IPS-18c (cell line): ENCODE measurements around the gene C17orf58.
A peak's percentile ranks its signal among the peaks of the same experiment; 100 is the strongest.

Source experiments
- H3K4me3 ChIP-seq: 2 replicates; pipeline ENCODE4 v1.7.0; 2013; ENCODE audit warnings: low read depth, mild to moderate bottlenecking, low read length, moderate library complexity; ENCODE audit not compliant: insufficient read depth
- H3K9me3 ChIP-seq: one replicate; pipeline ENCODE4 v1.6.1; 2013; ENCODE audit warnings: mild to moderate bottlenecking, low read length, moderate library complexity; ENCODE audit not compliant: control insufficient read depth, insufficient read depth

Gene C17orf58

GRCh38 chr17:68015081-68015723 is 18.9 kb upstream of the C17orf58 start:
- H3K9me3 ChIP-seq: no peaks in the 10 kb centered on the region
- no peak overlapping the region for H3K4me3 ChIP-seq

- no peaks in the 10 kb centered on the region for H3K9me3 ChIP-seq
- no peak overlapping the region for H3K4me3 ChIP-seq
Measured at GRCh38 chr17:68013385-68013784, 17.1 kb upstream of the C17orf58 start.

GRCh38 chr17:68011199-68011665 is 15.0 kb upstream of the C17orf58 start:
- Histone ChIP-seq H3K4me3 (no peak overlapping the region), H3K9me3 (no peaks in the 10 kb centered on the region)

GRCh38 chr17:68006797-68007196 is 10.5 kb upstream of the C17orf58 start:
- H3K4me3 ChIP-seq: no peak overlapping the region
- H3K9me3 ChIP-seq: no peaks in the 10 kb centered on the region

GRCh38 chr17:68004201-68004600 is 7.9 kb upstream of the C17orf58 start:
- H3K9me3 ChIP-seq: no peaks in the 10 kb centered on the region

GRCh38 chr17:67999291-67999911 is 3.1 kb upstream of the C17orf58 start:
- Histone ChIP-seq H3K9me3 (no peaks in the 10 kb centered on the region), H3K4me3 (no peak overlapping the region)

More at GRCh38 chr17:68004201-68004600, 7.9 kb upstream of the C17orf58 start:
- no peak overlapping the region for H3K4me3 ChIP-seq

- no peaks in the 10 kb centered on the region for H3K9me3 ChIP-seq
Measured at GRCh38 chr17:67998466-67998865, 2.2 kb upstream of the C17orf58 start.

GRCh38 chr17:67995570-67996263 is 552 bp downstream of the C17orf58 start:
- Histone ChIP-seq H3K4me3 (peak overlapping the region; percentile 46; the same call in 1 of the 2 replicates), H3K9me3 (peaks cover 2% of the 10 kb centered on the region)

More at GRCh38 chr17:67998466-67998865, 2.2 kb upstream of the C17orf58 start:
- H3K4me3 ChIP-seq: no peak overlapping the region

- peak overlapping the region; percentile 46; the same call in 1 of the 2 replicates for H3K4me3 ChIP-seq
- H3K9me3 ChIP-seq: peaks cover 2% of the 10 kb centered on the region
Measured at GRCh38 chr17:67994817-67995569, 1.3 kb downstream of the C17orf58 start.

- Histone ChIP-seq H3K4me3 (peak overlapping the region; percentile 68), H3K9me3 (peaks cover 2% of the 10 kb centered on the region)
Measured at GRCh38 chr17:67993998-67994361, 2.3 kb downstream of the C17orf58 start.

GRCh38 chr17:67993153-67993997 is 2.9 kb downstream of the C17orf58 start:
- peaks cover 2% of the 10 kb centered on the region for H3K9me3 ChIP-seq
- peak overlapping the region; percentile 94 for H3K4me3 ChIP-seq

GRCh38 chr17:67992548-67993152 is 3.6 kb downstream of the C17orf58 start:
- Histone ChIP-seq H3K9me3 (peaks cover 2% of the 10 kb centered on the region), H3K4me3 (peak overlapping the region; percentile 94)

- peaks cover 2% of the 10 kb centered on the region for H3K9me3 ChIP-seq
Measured at GRCh38 chr17:67990909-67991308, 5.4 kb downstream of the C17orf58 start.

GRCh38 chr17:67983383-67983688 is 12.9 kb downstream of the C17orf58 start:
- H3K4me3 ChIP-seq: no peak overlapping the region
- H3K9me3 ChIP-seq: no peaks in the 10 kb centered on the region

More at GRCh38 chr17:67990909-67991308, 5.4 kb downstream of the C17orf58 start:
- no peak overlapping the region for H3K4me3 ChIP-seq

- Histone ChIP-seq H3K4me3 (no peak overlapping the region), H3K9me3 (no peaks in the 10 kb centered on the region)
Measured at GRCh38 chr17:67982686-67983382, 13.4 kb downstream of the C17orf58 start.
